ENCODE measurements around the gene DGUOK.

The DGUOK gene

GRCh38 chr2:73889206-73889605, 37.5 kb upstream of the DGUOK start:
- no peak overlapping the region for H3K4me2 ChIP-seq (ENCODE audit: low read length)
- H2AFZ ChIP-seq (ENCODE audit: low read length), result no peak overlapping the region
- no peaks in the 10 kb centered on the region for H3K9me2 ChIP-seq (ENCODE audit: low read depth, low read length)
- H3K27me3 ChIP-seq (ENCODE audit: insufficient read depth, low read length), result no peaks in the 10 kb centered on the region
- no peaks in the 10 kb centered on the region for H4K20me1 ChIP-seq (ENCODE audit: insufficient read depth, low read length)
- H3F3A ChIP-seq (ENCODE audit: insufficient read depth, low read length), result no peaks in the 10 kb centered on the region
- TF ChIP-seq EZH2 (IDR thresholded peaks at IDR 0.05; ENCODE audit: borderline replicate concordance, low read length) (no peak), CTCF (IDR thresholded peaks at IDR 0.05; ENCODE audit: low read length) (no peak)
- no peaks in the 10 kb centered on the region for H3K9me3 ChIP-seq (ENCODE audit: low read length)
- no peaks in the 10 kb centered on the region for H3K79me2 ChIP-seq (ENCODE audit: insufficient read depth, low read length)
- H3K9ac ChIP-seq (ENCODE audit: low read length), result no peak overlapping the region
- no peak overlapping the region for H3K27ac ChIP-seq (ENCODE audit: low read depth, low read length, poor library complexity, severe bottlenecking)
- H3K4me3 ChIP-seq (ENCODE audit: low read depth, low read length, poor library complexity, severe bottlenecking), result no peak overlapping the region
- no peaks in the 10 kb centered on the region for H3K4me1 ChIP-seq (ENCODE audit: insufficient read depth, low read length, severe bottlenecking)
- H3K36me3 ChIP-seq (ENCODE audit: insufficient read depth, low read length), result no peaks in the 10 kb centered on the region

- H3K27me3 ChIP-seq (ENCODE audit: insufficient read depth, low read length), result no peaks in the 10 kb centered on the region
- H3K4me3 ChIP-seq (ENCODE audit: low read depth, low read length, poor library complexity, severe bottlenecking), result no peak overlapping the region
- H3K27ac ChIP-seq (ENCODE audit: low read depth, low read length, poor library complexity, severe bottlenecking), result no peak overlapping the region
- H3F3A ChIP-seq (ENCODE audit: insufficient read depth, low read length), result no peaks in the 10 kb centered on the region
- H3K9me3 ChIP-seq (ENCODE audit: low read length), result no peaks in the 10 kb centered on the region
- no peaks in the 10 kb centered on the region for H3K4me1 ChIP-seq (ENCODE audit: insufficient read depth, low read length, severe bottlenecking)
- no peaks in the 10 kb centered on the region for H3K36me3 ChIP-seq (ENCODE audit: insufficient read depth, low read length)
- no peaks in the 10 kb centered on the region for H3K9me2 ChIP-seq (ENCODE audit: low read depth, low read length)
- no peak overlapping the region for H3K4me2 ChIP-seq (ENCODE audit: low read length)
- no peak for TF ChIP-seq CTCF (IDR thresholded peaks at IDR 0.05; ENCODE audit: low read length)
- TF ChIP-seq EZH2 (IDR thresholded peaks at IDR 0.05; ENCODE audit: borderline replicate concordance, low read length), result no peak
- no peaks in the 10 kb centered on the region for H4K20me1 ChIP-seq (ENCODE audit: insufficient read depth, low read length)
- H3K9ac ChIP-seq (ENCODE audit: low read length), result no peak overlapping the region
- no peak overlapping the region for H2AFZ ChIP-seq (ENCODE audit: low read length)
- no peaks in the 10 kb centered on the region for H3K79me2 ChIP-seq (ENCODE audit: insufficient read depth, low read length)
These were observed 36.2 kb upstream of the DGUOK start for GRCh38 chr2:73890301-73891092.

GRCh38 chr2:73891276-73891901, 35.3 kb upstream of the DGUOK start:
- Histone ChIP-seq H3K79me2 (ENCODE audit: insufficient read depth, low read length) (no peaks in the 10 kb centered on the region), H3K4me3 (ENCODE audit: low read depth, low read length, poor library complexity, severe bottlenecking) (no peak overlapping the region), H2AFZ (ENCODE audit: low read length) (no peak overlapping the region), H3K4me2 (ENCODE audit: low read length) (no peak overlapping the region), H3K9me3 (ENCODE audit: low read length) (no peaks in the 10 kb centered on the region), H3K9me2 (ENCODE audit: low read depth, low read length) (no peaks in the 10 kb centered on the region), H3K27me3 (ENCODE audit: insufficient read depth, low read length) (no peaks in the 10 kb centered on the region), H3K27ac (ENCODE audit: low read depth, low read length, poor library complexity, severe bottlenecking) (no peak overlapping the region), H3F3A (ENCODE audit: insufficient read depth, low read length) (no peaks in the 10 kb centered on the region), H4K20me1 (ENCODE audit: insufficient read depth, low read length) (no peaks in the 10 kb centered on the region), H3K4me1 (ENCODE audit: insufficient read depth, low read length, severe bottlenecking) (no peaks in the 10 kb centered on the region), H3K36me3 (ENCODE audit: insufficient read depth, low read length) (no peaks in the 10 kb centered on the region), H3K9ac (ENCODE audit: low read length) (no peak overlapping the region)
- no peak for TF ChIP-seq CTCF (IDR thresholded peaks at IDR 0.05; ENCODE audit: low read length)

Measured in OCI-LY1 (cell line).